Occipital lobe (tissue), 2 donors: Measurements from ENCODE around the gene SBNO1. TPM values are rescaled to one million over a fixed set of nuclear protein-coding genes. Genes with fewer than 3 reads are reported as not detected.
"Not testable (repeated sequence)": the region's sequence is repeated elsewhere in the genome, so short reads cannot be mapped to it uniquely, and the experiment has no call there.

Experiments
- DNase-seq: peaks from one replicate; lab custom pipeline; 2025; lab: John Stamatoyannopoulos, UW
- total RNA-seq: library from RNA; depleted of rRNA; stranded (reverse); fragments of >200 nt; gene quantifications from one replicate; pipeline ENCODE4 v1.2.3, GENCODE V29; 2014

SBNO1 gene
- total RNA-seq, 1 donor from 2014 or later: 48.4 TPM

- DNase-seq: peak; percentile 52
Observed at GRCh38 chr12:123271001-123271668, 93.5 kb downstream of the SBNO1 start.

GRCh38 chr12:123270214-123271000 lies 94.2 kb downstream of the SBNO1 start:
- DNase-seq: no peak

- no peak for DNase-seq
Observed at GRCh38 chr12:123269896-123270213, 94.8 kb downstream of the SBNO1 start.

- peak; percentile 83 for DNase-seq
Observed at GRCh38 chr12:123269395-123269892, 95.2 kb downstream of the SBNO1 start.

GRCh38 chr12:123268850-123269249 lies 95.8 kb downstream of the SBNO1 start:
- DNase-seq: no peak

GRCh38 chr12:123267991-123268843 lies 96.4 kb downstream of the SBNO1 start:
- peak; percentile 74 for DNase-seq

- no peak for DNase-seq
Observed at GRCh38 chr12:123267335-123267920, 97.2 kb downstream of the SBNO1 start.

- no peak for DNase-seq
Observed at GRCh38 chr12:123266679-123267277, 97.9 kb downstream of the SBNO1 start.

- no peak for DNase-seq
Observed at GRCh38 chr12:123265851-123266678, 98.6 kb downstream of the SBNO1 start.

GRCh38 chr12:123264642-123265041 lies 100.0 kb downstream of the SBNO1 start:
- no peak for DNase-seq

- DNase-seq: no peak
Observed at GRCh38 chr12:123263196-123263817, 101.3 kb downstream of the SBNO1 start.

- DNase-seq: no peak
Observed at GRCh38 chr12:123261196-123261595, 103.5 kb downstream of the SBNO1 start.

- no peak for DNase-seq
Observed at GRCh38 chr12:123260081-123260480, 104.6 kb downstream of the SBNO1 start.

- DNase-seq: no peak
Observed at GRCh38 chr12:123258593-123258992, 106.1 kb downstream of the SBNO1 start.

- DNase-seq: no peak
Observed at GRCh38 chr12:123254853-123255446, 109.7 kb downstream of the SBNO1 start.

- DNase-seq: peak; percentile 62
Observed at GRCh38 chr12:123253641-123254459, 110.8 kb downstream of the SBNO1 start.

- DNase-seq: not testable (repeated sequence)
Observed at GRCh38 chr12:123252365-123252764, 112.3 kb downstream of the SBNO1 start.

GRCh38 chr12:123251403-123252076 lies 113.1 kb downstream of the SBNO1 start:
- no peak for DNase-seq
